Occipital lobe (tissue), 2 donors: ENCODE results near the gene SMCO2. TPM values are rescaled to one million over a fixed set of nuclear protein-coding genes. Genes with fewer than 3 reads are reported as not detected.
"Not testable (repeated sequence)": the region's sequence is repeated elsewhere in the genome, so short reads cannot be mapped to it uniquely, and the experiment has no call there.

Source experiments
- DNase-seq: peaks from one replicate; lab custom pipeline; 2025; lab: John Stamatoyannopoulos, UW
- total RNA-seq: library from RNA; depleted of rRNA; stranded (reverse); fragments of >200 nt; gene quantifications from one replicate; pipeline ENCODE4 v1.2.3, GENCODE V29; 2014

The SMCO2 gene
- total RNA-seq, 1 donor from 2014 or later, result 0.78 TPM

DNA sequence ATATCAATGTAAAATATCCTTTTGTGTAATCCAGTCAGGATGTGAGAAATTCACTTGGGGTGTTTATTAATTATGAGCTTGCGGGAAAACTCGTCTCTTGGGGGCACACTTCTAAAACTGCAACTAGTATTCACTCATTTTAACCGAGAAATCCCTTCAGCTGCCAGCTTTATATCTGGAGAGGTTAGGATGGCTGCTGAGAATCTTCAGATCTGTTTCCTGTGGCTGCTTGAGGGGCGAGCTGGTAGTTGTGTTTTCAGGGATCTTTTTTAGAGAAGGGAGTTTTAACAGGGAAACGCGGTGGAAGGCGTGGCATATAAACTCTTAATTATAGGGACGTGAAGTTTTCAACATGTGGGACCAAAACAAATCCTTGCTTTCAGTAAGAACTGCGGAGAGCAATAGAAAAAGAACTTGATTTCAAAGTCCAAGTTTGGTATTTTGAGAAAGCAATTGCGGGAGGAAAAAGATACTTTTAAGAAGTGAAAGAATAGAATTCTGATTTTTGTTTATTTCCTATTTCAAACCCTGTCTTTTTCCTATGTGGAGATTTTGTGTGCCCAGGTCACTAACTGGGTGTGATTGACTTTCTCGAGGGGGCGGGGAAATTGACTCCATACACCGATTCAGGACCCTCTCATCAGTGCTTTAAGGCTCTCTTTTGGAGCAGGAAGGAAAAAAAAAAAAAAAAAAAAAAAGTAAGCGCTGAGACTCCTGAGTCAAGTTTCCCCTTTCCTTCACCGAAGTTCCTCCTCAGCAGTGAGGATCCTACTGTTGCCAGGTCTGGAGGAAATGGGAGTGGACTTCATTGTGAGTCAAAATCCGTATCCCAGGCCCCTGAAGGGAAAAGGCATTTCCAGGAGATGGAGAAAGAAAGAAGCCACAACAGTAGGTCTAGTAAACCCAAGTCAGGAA, 78.6 kb downstream of the SMCO2 start:
- no peak for DNase-seq

DNA sequence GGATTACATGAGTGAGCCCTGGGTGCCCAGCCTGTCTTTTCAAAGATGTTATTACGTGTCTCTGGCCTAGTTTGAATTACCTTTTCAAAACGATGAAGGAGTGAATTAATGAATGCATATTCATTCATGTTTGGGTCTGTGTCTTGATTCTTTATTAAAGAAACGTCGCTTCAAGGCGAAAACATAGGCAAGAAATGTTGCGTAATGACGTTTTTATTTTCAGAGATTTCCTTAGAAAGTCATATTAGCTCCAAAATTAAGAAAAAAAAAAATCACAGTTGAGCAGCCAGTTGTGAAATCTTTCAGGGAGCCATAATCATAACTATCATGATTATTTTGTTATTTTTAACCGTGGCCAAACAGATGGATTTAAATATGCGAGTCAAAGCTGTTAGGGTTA, 81.0 kb downstream of the SMCO2 start:
- no peak for DNase-seq

DNA sequence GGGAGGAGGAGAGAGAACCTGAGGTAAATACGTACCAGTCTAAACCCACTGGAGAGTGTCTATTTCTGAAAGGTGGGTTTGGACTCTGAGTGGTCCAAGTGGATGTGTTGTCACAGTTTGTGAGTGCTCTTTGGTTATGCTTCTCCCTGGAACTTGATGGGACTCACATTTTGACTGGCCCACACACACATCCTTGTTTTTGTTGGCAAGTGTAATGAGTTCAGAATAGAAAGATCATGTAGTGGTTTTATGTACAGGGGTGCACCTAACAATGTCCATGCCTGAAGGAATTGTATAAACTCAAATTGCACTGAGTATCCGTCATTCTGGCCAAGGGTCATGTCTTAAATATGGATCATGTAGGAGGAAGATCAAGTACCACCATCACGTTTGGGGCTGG, 82.3 kb downstream of the SMCO2 start:
- no peak for DNase-seq

DNA sequence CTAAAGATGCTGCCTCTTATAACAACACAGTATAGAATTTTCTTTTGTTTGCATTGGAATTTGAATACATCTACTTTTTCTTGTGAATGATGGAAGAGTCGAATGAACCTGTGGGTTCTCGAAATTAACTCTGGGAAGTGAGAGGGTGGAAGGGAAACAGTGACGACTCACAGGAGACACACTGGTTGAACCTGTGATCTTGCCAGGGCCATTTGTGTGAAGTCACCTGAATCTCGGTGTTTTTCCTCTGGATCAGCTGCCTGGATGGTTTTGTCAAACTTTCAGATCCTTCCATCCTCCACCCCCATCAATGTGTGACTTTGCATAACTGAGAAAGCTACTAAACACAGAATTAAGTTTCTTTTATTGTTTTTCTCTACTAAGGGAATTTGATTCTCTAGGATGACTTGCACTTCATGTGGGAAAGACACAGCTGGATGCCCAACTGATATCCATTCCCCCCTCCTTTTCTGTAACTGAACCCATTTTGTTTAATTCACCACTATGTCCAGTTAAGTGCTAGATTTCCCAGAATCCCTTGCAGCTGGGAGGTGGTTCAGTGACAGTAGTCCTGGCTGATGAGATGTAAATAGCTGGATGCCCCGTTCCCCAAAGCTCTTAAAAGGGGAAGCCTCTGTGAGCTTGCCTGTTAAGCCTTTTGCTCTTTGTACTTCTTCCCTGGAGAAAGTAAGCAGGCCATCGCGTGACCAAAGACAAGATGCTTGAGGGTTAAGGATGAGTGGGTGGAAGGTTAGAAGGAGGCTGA, 83.8 kb downstream of the SMCO2 start:
- DNase-seq, result no peak

DNA sequence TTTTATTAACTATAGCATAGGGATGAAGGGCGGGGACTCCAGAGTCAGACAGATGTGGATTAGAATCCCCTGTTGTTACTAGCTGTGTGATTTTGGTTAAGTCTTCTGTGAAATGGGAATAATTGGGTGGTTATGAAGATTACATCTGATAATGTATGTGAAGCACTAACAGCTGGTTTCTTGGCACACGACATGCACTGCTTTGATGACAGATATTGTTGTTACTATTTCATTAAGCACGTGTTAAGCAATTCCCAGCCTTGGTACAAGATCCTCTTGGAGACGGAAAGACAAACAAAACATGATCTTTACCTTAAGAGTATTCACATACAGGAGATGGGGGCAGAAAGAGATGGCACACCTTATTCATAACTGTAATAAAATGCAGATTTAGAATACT, 85.4 kb downstream of the SMCO2 start:
- DNase-seq, result no peak

DNA sequence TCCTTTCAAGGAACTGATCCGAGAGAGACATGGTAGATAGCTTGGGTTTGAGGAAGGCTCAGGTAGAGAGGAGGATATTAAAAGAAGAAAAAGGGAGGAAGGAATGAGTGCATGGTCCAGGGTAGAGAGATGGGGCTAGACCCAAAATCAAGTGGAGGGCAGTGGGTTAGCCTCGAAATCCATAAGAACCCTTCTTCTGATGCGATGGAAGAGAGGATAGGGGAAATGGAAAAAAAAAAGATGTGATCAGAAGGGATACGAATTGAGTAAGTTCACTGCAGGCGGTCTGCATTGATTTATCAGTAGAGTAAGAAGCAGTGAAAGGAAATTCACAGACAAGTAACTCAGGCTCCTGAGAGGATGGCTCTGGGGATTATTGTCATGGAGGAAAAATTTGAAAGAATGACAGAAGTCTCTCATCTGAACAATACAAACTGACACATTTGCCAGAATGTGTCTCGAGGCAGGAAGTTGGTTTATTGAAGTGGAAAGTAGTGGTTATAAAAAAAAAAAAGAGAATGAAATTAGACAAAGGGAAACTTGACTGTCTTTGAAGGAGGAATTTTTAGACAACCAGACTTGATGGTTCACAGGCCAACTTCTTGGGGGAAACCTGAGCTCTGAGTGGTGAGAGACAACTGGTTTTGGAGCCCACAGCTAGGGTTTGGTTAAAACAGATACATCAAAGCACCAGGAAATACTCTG, 87.7 kb downstream of the SMCO2 start:
- DNase-seq, result no peak

DNA sequence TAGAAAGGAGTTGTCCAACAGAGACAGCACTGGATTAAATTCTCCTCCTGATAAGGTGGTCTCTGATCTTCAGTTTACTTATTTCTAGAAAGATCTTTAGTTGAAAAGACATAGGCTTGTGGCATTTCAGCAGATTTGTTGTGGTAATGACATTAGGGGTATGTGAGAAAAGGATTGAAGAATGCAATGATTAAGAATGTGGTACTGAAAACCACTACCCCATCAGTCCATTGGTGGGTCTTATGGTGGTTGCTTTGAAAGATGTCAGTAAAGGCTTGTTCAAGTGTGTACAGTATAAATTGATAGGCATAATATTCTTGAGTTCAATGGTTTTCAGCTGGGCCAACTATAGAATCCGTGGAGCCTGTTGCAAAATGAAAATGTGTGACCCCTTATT, 88.2 kb downstream of the SMCO2 start:
- DNase-seq, result no peak

DNA sequence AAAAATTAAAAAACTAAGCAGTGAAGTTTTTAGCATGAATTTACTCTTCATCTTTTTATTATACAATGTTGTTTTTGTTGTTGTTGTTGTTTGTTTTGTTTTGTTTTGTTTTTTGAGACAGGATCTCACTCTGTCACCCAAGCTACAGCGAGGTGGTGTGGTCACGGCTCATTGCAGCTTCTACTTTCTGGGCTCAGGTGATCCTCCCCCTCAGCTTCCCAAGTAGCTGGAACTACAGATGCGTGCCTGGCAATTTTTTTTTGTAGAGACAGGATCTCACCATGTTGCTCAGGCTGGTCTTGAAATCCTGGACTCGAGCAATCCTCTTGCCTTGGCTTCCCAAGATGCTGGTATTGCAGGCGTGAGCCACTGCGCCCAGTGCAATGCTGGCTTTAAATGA, 88.8 kb downstream of the SMCO2 start:
- DNase-seq, result no peak

DNA sequence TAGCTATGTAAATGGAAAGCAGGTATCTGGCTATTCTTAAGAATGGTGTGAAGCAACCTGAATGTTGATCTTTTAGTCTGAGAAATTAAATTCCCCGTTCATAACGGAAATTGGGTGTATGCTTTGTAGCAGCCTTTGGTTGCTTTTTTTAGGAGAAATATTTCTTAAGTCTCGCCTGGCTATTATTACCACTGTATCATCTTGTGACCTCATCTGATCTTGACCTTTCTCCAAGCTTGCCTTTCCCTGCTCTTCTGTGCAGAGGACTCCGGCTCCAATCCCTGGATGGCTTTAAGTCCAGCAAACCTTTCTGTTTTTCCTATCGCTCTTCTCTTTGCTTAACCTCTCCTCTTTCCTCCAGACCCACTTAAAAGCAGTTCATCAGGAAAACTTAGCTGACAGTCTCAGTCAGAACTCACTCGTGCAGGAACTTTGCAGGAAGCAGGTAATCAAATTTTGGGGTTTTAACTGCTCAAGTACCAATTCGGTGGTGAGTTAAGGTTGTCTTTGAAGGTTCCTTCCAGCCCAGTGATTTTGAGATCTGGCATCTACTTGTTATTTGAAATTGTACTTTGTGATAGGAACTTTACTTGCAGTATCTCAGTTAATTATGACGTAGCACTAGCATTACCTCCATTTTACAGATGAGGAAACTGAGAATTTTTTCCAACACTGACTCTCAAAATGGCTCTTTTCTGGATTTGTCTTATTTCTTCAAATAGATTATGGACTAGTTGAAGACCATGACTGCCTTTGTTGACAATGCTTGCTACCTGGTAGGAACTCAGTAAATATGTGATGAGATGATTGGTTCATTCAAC, 91.5 kb downstream of the SMCO2 start:
- no peak for DNase-seq

DNA sequence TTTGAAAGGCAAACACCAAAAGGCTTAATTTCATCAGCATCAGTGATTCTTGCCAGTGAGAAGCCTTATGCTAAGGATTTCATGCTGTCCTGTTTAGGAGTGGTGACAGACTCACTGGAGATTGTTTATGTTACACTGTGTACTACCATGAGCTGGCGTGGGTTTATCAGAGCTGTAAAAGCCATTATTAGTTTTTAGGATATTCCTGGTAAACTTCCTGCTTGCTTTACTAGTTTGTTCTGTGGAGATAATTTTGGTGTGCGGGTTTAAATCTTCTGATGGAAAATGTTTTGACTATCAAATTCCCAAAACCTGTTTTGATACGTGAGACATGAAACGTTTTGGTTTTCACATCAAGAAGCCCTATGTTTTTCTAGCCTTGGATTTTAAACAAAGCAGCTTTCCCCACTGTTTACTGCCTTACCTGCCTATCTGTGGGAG, 92.7 kb downstream of the SMCO2 start:
- no peak for DNase-seq

DNA sequence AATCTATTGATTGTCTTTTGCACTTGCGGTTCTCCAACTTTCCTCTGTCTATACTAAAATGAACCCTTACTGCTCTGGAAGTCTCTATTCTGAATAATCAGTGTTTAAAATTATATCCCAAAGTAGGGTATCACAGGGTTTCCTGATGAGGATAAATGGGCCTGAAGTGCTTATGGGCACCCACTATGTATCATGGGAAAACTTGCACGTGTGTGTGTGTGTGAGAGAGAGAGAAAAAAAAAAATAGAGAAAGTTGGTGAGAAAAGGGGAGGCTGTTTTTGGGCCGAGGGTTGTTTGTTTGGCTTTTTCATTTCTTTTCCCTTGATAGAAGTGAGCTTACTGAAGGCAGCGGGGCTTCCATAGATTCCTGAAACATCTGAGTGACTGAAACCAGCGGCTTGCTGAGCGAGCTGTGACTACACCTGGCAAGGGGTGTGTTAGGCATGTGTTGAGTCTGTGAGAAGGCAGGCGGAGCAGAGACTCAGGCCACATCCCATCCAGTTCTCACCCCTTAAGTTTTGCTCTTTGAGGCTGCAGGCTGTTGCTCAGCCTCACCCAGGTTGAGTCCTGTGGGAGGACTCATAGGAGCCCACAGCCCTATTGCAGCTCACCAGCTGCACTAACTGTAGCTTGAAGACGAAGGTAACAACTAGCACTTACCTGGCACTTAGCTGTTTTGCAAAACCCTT, 94.6 kb downstream of the SMCO2 start:
- DNase-seq, result no peak

DNA sequence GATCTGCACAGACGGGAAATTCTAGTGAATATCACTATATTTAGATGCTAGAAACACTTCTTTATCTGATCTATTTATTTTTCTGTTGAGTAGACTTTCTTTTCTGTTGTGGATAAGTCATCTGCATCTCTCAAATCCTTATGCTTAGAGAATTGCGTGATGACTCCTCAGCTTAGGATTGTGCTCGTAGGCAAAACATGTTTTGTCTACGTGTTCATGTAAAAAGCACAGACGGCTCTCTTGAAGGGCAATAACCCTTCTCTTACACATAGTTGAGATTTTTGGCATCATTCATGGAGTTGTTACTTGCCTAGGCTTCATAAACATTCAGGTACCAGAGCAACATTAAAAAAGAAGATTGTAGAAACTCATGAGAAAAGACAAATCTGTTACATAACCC, 96.1 kb downstream of the SMCO2 start:
- no peak for DNase-seq

DNA sequence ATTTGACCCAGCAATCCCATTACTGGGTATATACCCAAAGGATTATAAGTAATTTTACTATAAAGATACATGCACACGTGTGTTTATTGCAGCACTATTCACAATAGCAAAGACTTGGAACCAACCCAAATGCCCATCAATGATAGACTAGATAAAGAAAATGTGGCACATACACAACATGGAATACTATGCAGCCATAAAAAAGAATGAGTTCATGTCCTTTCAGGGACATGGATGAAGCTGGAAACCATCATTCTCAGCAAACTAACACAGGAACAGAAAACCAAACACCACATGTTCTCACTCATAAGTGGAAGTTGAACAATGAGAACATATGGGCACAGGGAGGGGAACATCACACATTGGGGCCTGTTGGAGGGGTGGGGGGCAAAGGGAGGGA, 98.3 kb downstream of the SMCO2 start:
- DNase-seq, result not testable (repeated sequence)

DNA sequence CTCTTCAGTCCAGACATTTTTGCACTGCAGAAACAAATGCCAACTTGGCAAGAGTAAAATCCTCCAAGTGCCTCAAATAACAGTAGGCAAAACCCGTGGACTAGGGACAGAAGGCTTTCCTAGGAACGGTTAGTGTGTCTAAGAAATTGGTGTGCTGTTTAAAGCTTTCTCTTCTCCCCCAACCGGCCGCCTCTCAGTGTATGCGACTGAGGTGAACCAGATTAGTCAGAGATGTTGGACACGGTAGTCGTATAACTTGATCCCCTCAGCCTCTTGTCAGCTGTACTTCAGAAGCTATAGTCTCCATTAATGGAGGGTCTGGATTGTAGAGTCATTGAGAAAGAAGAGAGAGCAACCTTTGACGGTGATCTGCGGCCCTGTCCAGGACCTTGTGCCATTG, 99.1 kb downstream of the SMCO2 start:
- no peak for DNase-seq

DNA sequence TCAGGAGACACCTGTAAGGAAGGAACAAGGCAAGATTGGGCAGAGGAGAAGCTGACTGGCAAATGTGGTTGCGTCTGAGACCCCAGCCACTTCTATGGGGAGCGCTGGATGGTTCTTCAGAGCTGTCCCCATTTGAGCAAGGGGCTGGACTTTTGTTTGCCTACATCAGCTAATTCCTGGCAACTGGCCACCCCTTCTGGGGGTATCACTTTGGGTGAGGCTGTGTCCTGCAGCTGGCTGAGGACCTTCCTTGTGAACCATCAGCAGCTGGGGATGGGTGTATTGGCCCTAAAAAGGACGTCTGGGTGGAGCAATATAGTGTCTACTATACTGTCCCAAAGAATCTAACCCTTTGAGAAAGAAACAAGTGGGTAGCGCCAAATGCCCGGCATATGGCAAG, 101.1 kb downstream of the SMCO2 start:
- no peak for DNase-seq

DNA sequence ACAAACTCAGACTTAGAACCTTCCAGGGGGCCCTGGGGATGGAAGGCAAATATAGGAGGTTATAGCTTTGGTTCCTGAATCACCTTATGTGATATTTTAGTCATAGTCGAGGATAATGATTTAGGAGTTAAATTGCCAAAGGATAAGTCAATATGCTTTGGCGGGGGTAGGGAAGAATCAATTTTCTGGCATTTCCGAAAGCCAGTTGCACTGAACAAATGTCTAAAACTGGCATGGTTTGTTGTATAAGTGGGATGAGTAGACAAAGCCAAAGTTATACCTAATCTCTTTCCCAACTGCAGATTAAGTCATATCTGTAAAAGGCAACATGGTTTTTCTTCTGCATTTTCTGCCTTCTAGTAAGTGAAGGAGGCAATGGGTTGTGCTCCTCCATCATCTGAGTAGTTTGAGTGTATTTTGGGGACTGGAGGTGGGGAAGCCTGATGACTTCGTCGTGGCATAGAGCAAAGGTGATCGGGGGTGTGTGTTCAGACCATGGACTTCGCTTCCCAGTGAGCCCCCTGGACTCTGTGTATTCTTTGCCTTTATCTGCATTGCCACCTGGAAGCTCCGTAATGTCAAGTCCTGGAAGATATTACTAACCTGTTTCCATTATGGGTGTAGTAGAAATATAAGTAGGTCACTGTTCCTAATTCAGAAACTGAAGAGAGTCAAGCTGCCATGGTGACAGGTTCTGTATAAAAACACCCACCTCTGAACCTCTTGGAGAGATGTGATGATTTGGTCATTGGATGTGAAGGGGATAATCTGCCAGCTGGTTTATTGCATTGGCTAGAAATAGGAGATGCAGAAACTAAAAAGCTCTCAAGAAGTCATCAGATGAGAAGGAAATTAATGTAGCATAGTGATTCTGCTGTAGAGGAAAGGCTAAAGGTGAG, 102.0 kb downstream of the SMCO2 start:
- no peak for DNase-seq

DNA sequence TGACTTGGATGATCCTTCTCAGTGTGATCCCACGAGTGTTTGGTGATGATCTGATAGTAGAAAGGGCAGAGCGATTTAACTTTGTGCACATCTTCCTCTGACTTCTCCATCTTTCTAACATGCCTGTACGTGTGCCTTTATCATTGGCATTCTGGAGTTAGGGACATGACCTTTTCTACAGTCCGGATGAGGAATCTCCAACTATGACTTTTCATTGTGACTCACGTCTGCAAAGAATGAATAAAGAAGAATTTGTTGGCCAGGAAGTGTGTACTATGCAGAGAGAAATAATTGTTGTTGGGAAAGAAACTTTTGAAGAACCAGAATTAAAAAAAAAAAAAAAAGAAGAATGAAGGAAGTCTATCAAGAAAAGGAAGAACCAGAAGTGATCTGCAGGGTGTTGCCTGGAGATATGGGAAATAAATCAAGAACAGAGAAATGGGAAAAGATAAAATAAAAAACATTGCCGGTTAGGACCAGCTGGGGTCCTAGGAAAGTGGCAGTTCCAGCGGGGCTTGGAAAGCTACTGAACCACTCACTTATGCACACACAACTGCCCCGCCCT, 102.8 kb downstream of the SMCO2 start:
- no peak for DNase-seq

DNA sequence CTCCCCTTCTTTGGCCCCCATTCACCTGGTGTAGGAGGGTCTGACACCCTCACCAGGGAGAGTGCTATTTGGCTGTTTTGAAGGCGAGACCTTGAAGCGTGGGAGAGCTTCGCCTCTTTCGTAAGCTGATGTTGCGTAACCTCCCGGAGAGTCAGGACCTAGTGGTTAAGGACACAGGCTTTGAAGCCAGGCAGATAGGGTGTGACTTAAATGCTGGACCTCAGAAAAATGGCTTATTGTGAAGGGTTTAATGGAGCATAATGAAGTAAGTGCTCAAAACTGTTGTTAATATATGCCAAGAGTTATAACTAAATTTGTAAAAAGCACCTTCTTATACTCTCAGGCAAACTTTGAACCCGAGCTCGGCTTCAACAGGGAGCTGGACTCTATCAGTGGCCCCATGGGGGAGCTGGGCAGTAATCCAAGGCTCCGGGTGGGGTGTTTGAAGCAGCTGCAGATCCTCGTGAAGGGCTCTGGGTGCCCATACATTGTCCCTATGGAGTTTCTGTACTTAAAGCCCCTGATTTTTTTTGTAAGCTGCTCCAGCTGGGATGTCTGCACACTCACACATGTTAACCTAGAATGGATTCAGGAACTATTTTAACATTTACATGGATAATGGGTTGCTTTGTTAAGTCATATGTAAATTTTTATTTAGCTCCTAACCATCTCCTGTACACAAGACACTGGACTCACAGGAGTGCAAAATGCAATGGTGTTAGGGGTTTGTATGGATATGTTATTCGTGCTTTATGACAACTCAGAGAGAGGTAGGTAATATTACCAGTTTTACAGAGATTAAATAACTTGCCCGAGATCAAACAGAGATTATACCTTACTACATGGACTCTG, 103.5 kb downstream of the SMCO2 start:
- no peak for DNase-seq
